ENCODE results near the gene ARID1A. TPM values are rescaled to one million over a fixed set of nuclear protein-coding genes. Genes with fewer than 3 reads are reported as not detected.

The ARID1A gene
- total RNA-seq, 6 experiments from 2014 or later: 22.2 to 36.4 (median 29.4) TPM

DNA sequence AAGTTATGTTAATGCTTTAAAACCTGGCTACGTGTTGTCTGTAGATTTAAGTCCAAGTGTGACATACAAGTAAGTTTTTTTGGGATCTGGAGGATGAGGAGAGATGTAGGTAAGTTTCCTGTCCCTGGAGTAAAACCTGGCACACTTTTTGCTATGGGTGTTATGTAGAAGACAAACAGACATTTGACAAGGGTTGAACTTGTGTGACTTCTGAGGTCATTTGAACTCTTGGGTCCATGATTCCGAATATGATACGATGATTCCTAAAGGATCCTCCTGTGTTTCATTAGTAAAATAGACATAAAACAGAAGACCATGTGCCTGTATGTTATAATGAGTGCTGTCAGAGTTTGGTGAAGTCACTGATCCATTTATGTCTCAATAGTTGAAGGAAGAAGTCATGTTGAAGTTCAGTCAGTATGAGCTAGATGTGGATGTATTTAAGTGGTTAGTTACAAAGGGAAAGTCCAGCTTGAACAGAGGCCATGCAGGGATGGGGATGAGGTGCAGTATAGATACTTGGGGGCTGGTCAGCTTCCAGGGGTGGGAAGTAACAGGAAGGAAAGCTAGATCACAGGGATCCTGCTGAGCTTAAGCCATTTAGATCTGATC is 44.3 kb downstream of the ARID1A start:
- TF ChIP-seq CTCF (IDR thresholded peaks at IDR 0.05) (no peak), POLR2A (IDR thresholded peaks at IDR 0.05) (no peak)
- intact Hi-C loops (cut with DNase I): no loop called here
- WGBS (ENCODE audit: insufficient coverage, low coverage, low lambda C conversion rate, missing lambda C conversion rate): 53% methylated on average over 3 of the region's 3 CpGs
- Histone ChIP-seq H3K27ac (peak overlapping the region in 2 of 3 donors; percentile 60 to 79), H3K36me3 (peaks cover 0 to 33% (median 15%) of the 10 kb centered on the region in 4 donors), H3K4me1 (peaks cover 0 to 32% (median 11%) of the 10 kb centered on the region in 4 donors), H3K9me3 (no peaks in the 10 kb centered on the region), H3K4me3 (no peak overlapping the region), H3K27me3 (no peaks in the 10 kb centered on the region)
- DNase-seq: no peak
- ATAC-seq: peak in 2 of 4 donors; percentile 36 to 67

GRCh38 chr1:26740952-26741351 is 45.1 kb downstream of the ARID1A start:
- DNase-seq (peak in 2 of 3 donors; percentile 66 to 73), ATAC-seq (peak; percentile 73 to 83 (median 80))
- 22% methylated on average over 5 of the region's 5 CpGs for WGBS (ENCODE audit: insufficient coverage, low coverage, low lambda C conversion rate, missing lambda C conversion rate)
- Histone ChIP-seq H3K4me3 (no peak overlapping the region), H3K36me3 (peaks cover 0 to 41% (median 12%) of the 10 kb centered on the region in 4 donors), H3K4me1 (peaks cover 0 to 39% (median 11%) of the 10 kb centered on the region in 4 donors), H3K27ac (peak overlapping the region in 2 of 3 donors; percentile 60 to 79), H3K27me3 (no peaks in the 10 kb centered on the region), H3K9me3 (no peaks in the 10 kb centered on the region)
- TF ChIP-seq POLR2A (IDR thresholded peaks at IDR 0.05) (no peak), CTCF (IDR thresholded peaks at IDR 0.05) (no peak)
- intact Hi-C loops (cut with DNase I): no loop called here

- intact Hi-C loops (cut with DNase I): no loop called here
- TF ChIP-seq POLR2A (IDR thresholded peaks at IDR 0.05): no peak
- no peak for TF ChIP-seq CTCF (IDR thresholded peaks at IDR 0.05)
- no peak overlapping the region for H3K4me3 ChIP-seq
- ATAC-seq (no peak), DNase-seq (no peak)
- H3K27me3 ChIP-seq: no peaks in the 10 kb centered on the region
- no peaks in the 10 kb centered on the region for H3K9me3 ChIP-seq
- WGBS (ENCODE audit: insufficient coverage, low coverage, low lambda C conversion rate, missing lambda C conversion rate): 81% methylated on average over 7 of the region's 8 CpGs
- H3K27ac ChIP-seq: peak overlapping the region in 2 of 3 donors; percentile 25 to 34
- peaks cover 0 to 33% (median 3%) of the 10 kb centered on the region in 4 donors for H3K36me3 ChIP-seq
- H3K4me1 ChIP-seq: peaks cover 0 to 53% (median 11%) of the 10 kb centered on the region in 4 donors
These were observed 47.7 kb downstream of the ARID1A start for GRCh38 chr1:26743426-26744059.

DNA sequence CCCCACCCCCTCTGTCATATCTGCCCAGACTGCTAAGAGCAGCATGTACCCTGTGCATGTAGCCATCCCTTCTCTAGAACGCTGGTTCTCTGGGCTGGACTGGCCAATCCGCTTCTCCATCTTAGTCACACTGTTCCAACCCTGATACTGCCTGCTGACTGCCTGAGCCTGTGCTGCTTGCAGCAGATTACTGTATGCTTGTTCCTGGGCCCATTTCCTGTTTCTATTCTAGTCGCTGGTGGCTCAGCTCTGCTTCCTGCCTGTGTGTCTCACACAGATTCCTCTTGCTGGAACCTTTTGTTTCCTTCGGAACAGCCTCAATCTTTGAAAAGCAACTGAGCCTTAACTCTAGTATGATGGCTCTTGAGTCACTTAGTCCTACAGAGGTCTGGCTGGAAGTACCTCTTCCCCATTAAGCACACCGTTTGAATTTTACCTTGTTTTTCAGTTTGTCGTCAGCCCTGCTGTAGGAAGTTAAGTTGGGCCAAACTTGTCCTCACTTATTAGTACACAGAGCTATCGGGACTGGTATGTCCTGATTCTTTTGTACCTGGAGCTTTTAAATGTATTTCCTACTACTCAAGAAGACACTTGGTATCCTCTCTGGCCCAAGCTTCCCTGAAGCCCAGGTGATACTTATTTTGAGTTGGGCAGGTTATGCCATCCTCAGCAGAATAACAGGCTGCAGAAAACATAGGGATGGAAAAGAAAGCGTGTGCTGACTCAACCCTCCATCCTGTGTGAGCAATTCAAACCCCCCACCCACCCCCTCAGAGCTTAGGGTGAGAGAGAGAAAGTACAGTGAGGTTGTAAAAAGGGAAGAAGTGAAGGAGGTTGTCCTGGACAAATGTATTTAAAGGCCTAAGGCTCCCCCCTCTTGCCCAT is 48.5 kb downstream of the ARID1A start:
- Histone ChIP-seq H3K27me3 (no peaks in the 10 kb centered on the region), H3K9me3 (no peaks in the 10 kb centered on the region), H3K4me1 (peaks cover 0 to 54% (median 11%) of the 10 kb centered on the region in 4 donors), H3K4me3 (no peak overlapping the region), H3K27ac (peak overlapping the region in 2 of 3 donors; percentile 26 to 29), H3K36me3 (peaks cover 0 to 33% (median 3%) of the 10 kb centered on the region in 4 donors)
- intact Hi-C loops (cut with DNase I): no loop called here
- WGBS (ENCODE audit: insufficient coverage, low coverage, low lambda C conversion rate, missing lambda C conversion rate): 43% methylated on average over 8 of the region's 8 CpGs
- TF ChIP-seq POLR2A (IDR thresholded peaks at IDR 0.05) (peak; percentile 15), CTCF (IDR thresholded peaks at IDR 0.05) (no peak)
- ATAC-seq: peak; percentile 81 to 90 (median 84)
- peak; percentile 59 to 76 (median 67) for DNase-seq

Measured in right lobe of liver (tissue), 6 donors.